SK-N-SH (cell line): ENCODE measurements around the gene RAB25. TPM values are rescaled to one million over a fixed set of nuclear protein-coding genes. Genes with fewer than 3 reads are reported as not detected.

ENCODE experiments used
- CTCF ChIA-PET: fragments of 300-600, 350-600 bp; formaldehyde crosslinking; extraction: SDS; loops from one replicate; lab custom pipeline; 2021; lab: Yijun Ruan, JAX
- POLR2A ChIA-PET: fragments of 350-600 bp; sonication (Branson Sonifier 250); formaldehyde crosslinking; extraction: SDS; loops from one replicate; lab custom pipeline; 2020; ENCODE audit warnings: antibody characterized with exemption, inconsistent platforms; lab: Yijun Ruan, JAX
- DNase-seq: peaks from one replicate; pipeline ENCODE4 v3.0.0; 2012
- H2AFZ ChIP-seq: fragments of 200-600 bp; sonication (generic); 2 replicates; pipeline ENCODE4 v1.8.1; 2016; ENCODE audit warnings: antibody characterized with exemption, mild to moderate bottlenecking, low read depth
- H3F3A ChIP-seq: fragments of 200-600 bp; sonication (generic); replicated peaks from 2 replicates; pipeline ENCODE3; 2016; ENCODE audit warnings: antibody characterized with exemption, mild to moderate bottlenecking; ENCODE audit not compliant: insufficient read depth
- H3K27ac ChIP-seq, 2 experiments: fragments of 200-500 bp in 1 of 2; fragments of 200-600 bp in 1 of 2; sonication (Bioruptor generic) in 1 of 2; sonication (generic), shearing (Covaris generic) in 1 of 2; 2 replicates each; pipeline versions ENCODE4 v1.5.1 to v1.6.1; 2014 to 2016; ENCODE audit warnings: low read depth in 2 of 2, inconsistent platforms in 1 of 2, low read length in 1 of 2, mild to moderate bottlenecking in 1 of 2, mixed read lengths in 1 of 2
- H3K27me3 ChIP-seq: fragments of 200-600 bp; sonication (generic), shearing (Covaris generic); 2 replicates; pipeline ENCODE4 v1.6.1; 2016; ENCODE audit warnings: mixed run types; ENCODE audit not compliant: insufficient read depth
- H3K36me3 ChIP-seq, 2 experiments: fragments of 200-500 bp in 1 of 2; fragments of 200-600 bp in 1 of 2; sonication (Bioruptor generic) in 1 of 2; sonication (generic) in 1 of 2; replicated peaks in 1 of 2; 2 replicates each; pipeline versions ENCODE3 to v1.5.1; 2014 to 2016; ENCODE audit warnings: low read length in 1 of 2, mild to moderate bottlenecking in 1 of 2; ENCODE audit not compliant: insufficient read depth in 2 of 2, control insufficient read depth in 1 of 2
- H3K4me1 ChIP-seq, 2 experiments: fragments of 200-500 bp in 1 of 2; fragments of 200-600 bp in 1 of 2; sonication (Bioruptor generic) in 1 of 2; sonication (generic), shearing (Covaris generic) in 1 of 2; 2 replicates each; pipeline versions ENCODE4 v1.5.1 to v1.6.1; 2014 to 2016; ENCODE audit warnings: low read depth in 1 of 2, low read length in 1 of 2, mixed run types in 1 of 2; ENCODE audit not compliant: insufficient read depth in 2 of 2, control insufficient read depth in 1 of 2
- H3K4me2 ChIP-seq: fragments of 200-600 bp; sonication (generic), shearing (Covaris generic); 2 replicates; pipeline ENCODE4 v1.6.1; 2017; ENCODE audit warnings: mixed run types
- H3K4me3 ChIP-seq, 2 experiments: fragments of 200-500 bp in 1 of 2; fragments of 200-600 bp in 1 of 2; sonication (Bioruptor generic) in 1 of 2; sonication (generic), shearing (Covaris generic) in 1 of 2; 2 replicates each; pipeline versions ENCODE4 v1.5.1 to v1.8.1; 2014 to 2016; ENCODE audit warnings: low read depth in 2 of 2, inconsistent platforms in 1 of 2, low read length in 1 of 2, mild to moderate bottlenecking in 1 of 2, mixed read lengths in 1 of 2, moderate library complexity in 1 of 2
- H3K79me2 ChIP-seq: fragments of 200-600 bp; sonication (generic); 2 replicates; pipeline ENCODE4 v1.8.1; 2017; ENCODE audit warnings: mild to moderate bottlenecking; ENCODE audit not compliant: insufficient read depth
- H3K9ac ChIP-seq: fragments of 200-600 bp; sonication (generic); 2 replicates; pipeline ENCODE4 v1.6.1; 2017; ENCODE audit warnings: mixed run types
- H3K9me2 ChIP-seq: fragments of 200-600 bp; sonication (generic); 2 replicates; pipeline ENCODE4 v1.6.1; 2017; ENCODE audit warnings: mixed run types
- H3K9me3 ChIP-seq: fragments of 200-600 bp; sonication (generic); 2 replicates; pipeline ENCODE4 v1.6.1; 2017; ENCODE audit warnings: mixed run types, mild to moderate bottlenecking, moderate library complexity
- H4K20me1 ChIP-seq: fragments of 200-600 bp; sonication (generic); 2 replicates; pipeline ENCODE4 v1.6.1; 2017; ENCODE audit warnings: mild to moderate bottlenecking, mixed run types; ENCODE audit not compliant: insufficient read depth
- CHD2 ChIP-seq: fragments of 150-350 bp; IDR thresholded peaks from 2 replicates; pipeline ENCODE4 v1.6.1; 2018; ENCODE audit warnings: low read length; ENCODE audit not compliant: partially characterized antibody
- ELF1 ChIP-seq: IDR thresholded peaks from 2 replicates; pipeline ENCODE4 v1.4.0; 2012
- EZH2phosphoT487 ChIP-seq: fragments of 200-600 bp; sonication (generic); IDR thresholded peaks from 2 replicates; pipeline ENCODE4 v1.6.1; 2017; ENCODE audit warnings: low read depth, mixed run types, mild to moderate bottlenecking, antibody characterized with exemption, moderate library complexity, borderline replicate concordance
- FOXM1 ChIP-seq: IDR thresholded peaks from 2 replicates; pipeline ENCODE4 v1.4.0; 2012; ENCODE audit warnings: low read depth, mild to moderate bottlenecking
- GABPA ChIP-seq: IDR thresholded peaks from 2 replicates; pipeline ENCODE4 v1.4.0; 2012; ENCODE audit warnings: low read depth, mild to moderate bottlenecking
- JUND ChIP-seq: IDR thresholded peaks from 2 replicates; pipeline ENCODE4 v1.4.0; 2012
- MAX ChIP-seq: IDR thresholded peaks from 2 replicates; pipeline ENCODE4 v1.4.0; 2012; ENCODE audit warnings: low read depth
- NFIC ChIP-seq: IDR thresholded peaks from 2 replicates; pipeline ENCODE4 v1.4.0; 2012; ENCODE audit warnings: borderline replicate concordance
- NRF1 ChIP-seq: IDR thresholded peaks from 2 replicates; pipeline ENCODE4 v1.6.1; 2012; ENCODE audit warnings: low read depth, mild to moderate bottlenecking, low read length
- POLR2AphosphoS5 ChIP-seq: IDR thresholded peaks from 2 replicates; pipeline ENCODE4 v1.6.1; 2012; ENCODE audit warnings: low read depth, low read length
- RFX5 ChIP-seq: IDR thresholded peaks from 2 replicates; pipeline ENCODE4 v1.6.1; 2012; ENCODE audit warnings: mild to moderate bottlenecking, improper control_type of control experiment, low read length
- TAF1 ChIP-seq: IDR thresholded peaks from 2 replicates; pipeline ENCODE4 v1.6.1; 2012; ENCODE audit warnings: low read depth, mild to moderate bottlenecking, low read length, moderate library complexity, borderline replicate concordance
- TCF12 ChIP-seq: IDR thresholded peaks from 2 replicates; pipeline ENCODE4 v1.4.0; 2012
- USF2 ChIP-seq: fragments of 150-350 bp; IDR thresholded peaks from 2 replicates; pipeline ENCODE4 v1.6.1; 2017; ENCODE audit warnings: antibody characterized with exemption, low read length, low read depth, borderline replicate concordance
- WGBS: methylation state at CpG from one replicate; pipeline ENCODE4 v1.1.6; 2017; ENCODE audit warnings: low lambda C conversion rate; 5-methylcytosine and 5-hydroxymethylcytosine counted together
- polyA plus RNA-seq, 3 experiments: library from polyadenylated mRNA; depleted of rRNA; stranded (reverse); fragments of >200 nt; gene quantifications; 2 replicates each; pipeline ENCODE4 v1.2.3, GENCODE V29; 2012
- TF ChIP-seq, protein P1 (sequence below): fragments of 150-350 bp; IDR thresholded peaks from 2 replicates; pipeline ENCODE4 v1.6.1; 2016; ENCODE audit warnings: mild to moderate bottlenecking, low read depth, low read length
- TF ChIP-seq, protein P2 (sequence below): IDR thresholded peaks from 2 replicates; pipeline ENCODE4 v1.4.0; 2012; ENCODE audit warnings: low read depth, borderline replicate concordance
- TF ChIP-seq, protein P3 (sequence below): IDR thresholded peaks from 2 replicates; pipeline ENCODE4 v1.6.1; 2012; ENCODE audit warnings: mild to moderate bottlenecking, low read depth, low read length, moderate library complexity
- TF ChIP-seq, protein P4 (sequence below): fragments of 200-600 bp; sonication (generic); IDR thresholded peaks from 2 replicates; pipeline ENCODE4 v1.6.1; 2017; ENCODE audit warnings: antibody characterized with exemption, mild to moderate bottlenecking, moderate library complexity

The RAB25 gene
- polyA plus RNA-seq, 1 of the 3 experiments (the other 2 are of a cell fraction): not detected

DNA sequence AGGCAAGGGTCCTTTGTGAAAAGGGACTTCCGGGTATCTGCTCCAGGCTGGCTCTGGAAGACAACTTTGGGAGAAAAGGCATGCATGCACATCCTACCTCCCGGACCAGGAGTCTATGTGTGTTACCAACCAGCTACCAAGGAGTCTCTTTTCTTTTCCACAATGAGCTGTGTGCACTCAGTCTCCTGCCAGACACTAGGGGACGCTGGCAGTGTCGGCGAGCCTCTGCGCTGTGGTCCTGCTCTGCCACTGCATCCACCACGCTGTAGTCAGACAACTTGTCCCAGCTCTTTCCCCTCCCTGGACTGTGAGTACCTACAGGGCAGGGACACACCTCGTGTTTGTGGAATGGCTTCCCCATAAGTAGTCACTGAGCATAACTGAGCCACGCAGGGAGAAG is 35.1 kb upstream of the RAB25 start (continued):
- TF ChIP-seq, protein P1, sequence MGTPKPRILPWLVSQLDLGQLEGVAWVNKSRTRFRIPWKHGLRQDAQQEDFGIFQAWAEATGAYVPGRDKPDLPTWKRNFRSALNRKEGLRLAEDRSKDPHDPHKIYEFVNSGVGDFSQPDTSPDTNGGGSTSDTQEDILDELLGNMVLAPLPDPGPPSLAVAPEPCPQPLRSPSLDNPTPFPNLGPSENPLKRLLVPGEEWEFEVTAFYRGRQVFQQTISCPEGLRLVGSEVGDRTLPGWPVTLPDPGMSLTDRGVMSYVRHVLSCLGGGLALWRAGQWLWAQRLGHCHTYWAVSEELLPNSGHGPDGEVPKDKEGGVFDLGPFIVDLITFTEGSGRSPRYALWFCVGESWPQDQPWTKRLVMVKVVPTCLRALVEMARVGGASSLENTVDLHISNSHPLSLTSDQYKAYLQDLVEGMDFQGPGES: no peak
- no peak for TF ChIP-seq FOXM1
- TF ChIP-seq NRF1: no peak
- no peak for TF ChIP-seq POLR2AphosphoS5
- no peak for TF ChIP-seq MAX
- no peak for TF ChIP-seq RFX5
- TF ChIP-seq TCF12: no peak
- no peak for TF ChIP-seq JUND
- no peak for TF ChIP-seq ELF1
- TF ChIP-seq CHD2: no peak
- no peak for TF ChIP-seq NFIC
- TF ChIP-seq EZH2phosphoT487: no peak

DNA sequence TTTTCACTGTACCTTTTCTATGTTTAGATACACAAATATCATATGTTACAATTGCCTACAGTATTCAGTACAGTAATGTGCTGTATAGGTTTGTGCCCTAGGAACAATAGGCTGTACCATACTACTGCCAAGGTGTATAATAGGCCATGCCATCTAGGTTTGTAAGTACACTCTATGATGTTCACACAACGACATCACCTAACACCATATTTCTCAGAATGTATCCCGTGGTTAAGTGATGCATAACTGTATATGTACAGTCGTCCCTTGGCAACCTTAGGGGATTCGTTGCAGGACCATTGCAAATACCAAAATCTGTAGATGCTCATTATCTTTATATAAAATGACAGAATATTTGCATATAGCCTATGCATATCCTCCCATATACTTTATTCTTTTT is 34.4 kb upstream of the RAB25 start:
- no peak overlapping the region for H3K4me2 ChIP-seq
- ChIA-PET POLR2A (interaction anchor here (1.0 to 1.1 kb wide), 2 partner anchors 44 to 92 kb away, joined by 3 read pairs; partner anchors contain the start of gene KHDC4), CTCF (interaction anchor here (1.0 to 2.6 kb wide), 11 partner anchors 13 to 63 kb away, joined by 3 to 45 read pairs (median 6); partner anchors contain the start of gene UBQLN4)
- TF ChIP-seq EZH2phosphoT487: no peak
- TF ChIP-seq ELF1: no peak
- TF ChIP-seq, protein P2, sequence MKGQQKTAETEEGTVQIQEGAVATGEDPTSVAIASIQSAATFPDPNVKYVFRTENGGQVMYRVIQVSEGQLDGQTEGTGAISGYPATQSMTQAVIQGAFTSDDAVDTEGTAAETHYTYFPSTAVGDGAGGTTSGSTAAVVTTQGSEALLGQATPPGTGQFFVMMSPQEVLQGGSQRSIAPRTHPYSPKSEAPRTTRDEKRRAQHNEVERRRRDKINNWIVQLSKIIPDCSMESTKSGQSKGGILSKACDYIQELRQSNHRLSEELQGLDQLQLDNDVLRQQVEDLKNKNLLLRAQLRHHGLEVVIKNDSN: no peak
- no peak for TF ChIP-seq TAF1
- TF ChIP-seq, protein P3, sequence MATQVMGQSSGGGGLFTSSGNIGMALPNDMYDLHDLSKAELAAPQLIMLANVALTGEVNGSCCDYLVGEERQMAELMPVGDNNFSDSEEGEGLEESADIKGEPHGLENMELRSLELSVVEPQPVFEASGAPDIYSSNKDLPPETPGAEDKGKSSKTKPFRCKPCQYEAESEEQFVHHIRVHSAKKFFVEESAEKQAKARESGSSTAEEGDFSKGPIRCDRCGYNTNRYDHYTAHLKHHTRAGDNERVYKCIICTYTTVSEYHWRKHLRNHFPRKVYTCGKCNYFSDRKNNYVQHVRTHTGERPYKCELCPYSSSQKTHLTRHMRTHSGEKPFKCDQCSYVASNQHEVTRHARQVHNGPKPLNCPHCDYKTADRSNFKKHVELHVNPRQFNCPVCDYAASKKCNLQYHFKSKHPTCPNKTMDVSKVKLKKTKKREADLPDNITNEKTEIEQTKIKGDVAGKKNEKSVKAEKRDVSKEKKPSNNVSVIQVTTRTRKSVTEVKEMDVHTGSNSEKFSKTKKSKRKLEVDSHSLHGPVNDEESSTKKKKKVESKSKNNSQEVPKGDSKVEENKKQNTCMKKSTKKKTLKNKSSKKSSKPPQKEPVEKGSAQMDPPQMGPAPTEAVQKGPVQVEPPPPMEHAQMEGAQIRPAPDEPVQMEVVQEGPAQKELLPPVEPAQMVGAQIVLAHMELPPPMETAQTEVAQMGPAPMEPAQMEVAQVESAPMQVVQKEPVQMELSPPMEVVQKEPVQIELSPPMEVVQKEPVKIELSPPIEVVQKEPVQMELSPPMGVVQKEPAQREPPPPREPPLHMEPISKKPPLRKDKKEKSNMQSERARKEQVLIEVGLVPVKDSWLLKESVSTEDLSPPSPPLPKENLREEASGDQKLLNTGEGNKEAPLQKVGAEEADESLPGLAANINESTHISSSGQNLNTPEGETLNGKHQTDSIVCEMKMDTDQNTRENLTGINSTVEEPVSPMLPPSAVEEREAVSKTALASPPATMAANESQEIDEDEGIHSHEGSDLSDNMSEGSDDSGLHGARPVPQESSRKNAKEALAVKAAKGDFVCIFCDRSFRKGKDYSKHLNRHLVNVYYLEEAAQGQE: no peak
- no peak for TF ChIP-seq JUND
- TF ChIP-seq, protein P4, sequence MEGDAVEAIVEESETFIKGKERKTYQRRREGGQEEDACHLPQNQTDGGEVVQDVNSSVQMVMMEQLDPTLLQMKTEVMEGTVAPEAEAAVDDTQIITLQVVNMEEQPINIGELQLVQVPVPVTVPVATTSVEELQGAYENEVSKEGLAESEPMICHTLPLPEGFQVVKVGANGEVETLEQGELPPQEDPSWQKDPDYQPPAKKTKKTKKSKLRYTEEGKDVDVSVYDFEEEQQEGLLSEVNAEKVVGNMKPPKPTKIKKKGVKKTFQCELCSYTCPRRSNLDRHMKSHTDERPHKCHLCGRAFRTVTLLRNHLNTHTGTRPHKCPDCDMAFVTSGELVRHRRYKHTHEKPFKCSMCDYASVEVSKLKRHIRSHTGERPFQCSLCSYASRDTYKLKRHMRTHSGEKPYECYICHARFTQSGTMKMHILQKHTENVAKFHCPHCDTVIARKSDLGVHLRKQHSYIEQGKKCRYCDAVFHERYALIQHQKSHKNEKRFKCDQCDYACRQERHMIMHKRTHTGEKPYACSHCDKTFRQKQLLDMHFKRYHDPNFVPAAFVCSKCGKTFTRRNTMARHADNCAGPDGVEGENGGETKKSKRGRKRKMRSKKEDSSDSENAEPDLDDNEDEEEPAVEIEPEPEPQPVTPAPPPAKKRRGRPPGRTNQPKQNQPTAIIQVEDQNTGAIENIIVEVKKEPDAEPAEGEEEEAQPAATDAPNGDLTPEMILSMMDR: no peak
- TF ChIP-seq GABPA: no peak
- no peak for TF ChIP-seq USF2
- TF ChIP-seq POLR2AphosphoS5: no peak
- DNase-seq: no peak
- H3F3A ChIP-seq: peaks cover 8% of the 10 kb centered on the region
- 86% methylated on average over 4 of the region's 4 CpGs for WGBS
- H3K79me2 ChIP-seq: no peaks in the 10 kb centered on the region
- H3K9ac ChIP-seq: no peak overlapping the region
- no peak overlapping the region for H3K27ac ChIP-seq
- peaks cover 0 to 3% of the 10 kb centered on the region in 2 experiments; a peak in 1 of 4 replicates for H3K4me1 ChIP-seq
- H4K20me1 ChIP-seq: no peaks in the 10 kb centered on the region
- no peak overlapping the region for H3K4me3 ChIP-seq
- H3K36me3 ChIP-seq: no peaks in the 10 kb centered on the region
- H2AFZ ChIP-seq: no peak overlapping the region
- no peaks in the 10 kb centered on the region for H3K9me2 ChIP-seq
- no peaks in the 10 kb centered on the region for H3K27me3 ChIP-seq
- no peaks in the 10 kb centered on the region for H3K9me3 ChIP-seq
